Keratinocyte (primary cell): Measurements from ENCODE around the gene OSBPL8.

Experiments used
- EZH2 ChIP-seq: IDR thresholded peaks from one replicate; pipeline ENCODE4 v1.6.1; 2012; ENCODE audit warnings: inconsistent platforms, mild to moderate bottlenecking, low read length, moderate library complexity
- TF ChIP-seq, protein P1 (sequence below), 3 experiments: IDR thresholded peaks in 1 of 3; conservative IDR thresholded peaks in 1 of 3; optimal IDR thresholded peaks in 1 of 3; 2 replicates in 2 of 3; 3 replicates in 1 of 3; pipeline versions ENCODE3 to v1.5.1; 2011; ENCODE audit warnings: low read length in 3 of 3, mild to moderate bottlenecking in 3 of 3, moderate library complexity in 2 of 3, control low read depth in 1 of 3, inconsistent platforms in 1 of 3; ENCODE audit not compliant: insufficient read depth in 2 of 3; ENCODE audit errors: extremely low read depth in 1 of 3

DNA sequence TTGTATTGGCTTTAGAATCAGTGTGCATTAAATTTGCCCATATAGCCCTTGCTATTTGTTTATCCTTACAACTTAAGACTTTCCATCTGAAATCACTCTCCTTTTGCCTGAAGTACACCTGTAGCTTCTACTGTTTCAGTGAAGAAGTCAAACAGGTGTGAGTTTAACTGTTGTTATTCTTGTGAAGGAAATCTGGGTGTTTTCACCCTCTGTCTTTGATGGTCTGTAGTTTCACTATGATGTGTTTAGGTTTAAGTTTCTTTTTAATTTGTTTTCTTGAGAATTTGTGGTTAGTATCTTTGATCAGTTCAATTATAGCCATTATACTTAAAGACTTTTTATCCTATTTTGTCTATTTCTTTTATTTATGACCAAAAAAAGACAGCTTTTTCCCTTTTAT is 142.5 kb downstream of the OSBPL8 start:
- TF ChIP-seq, protein P1, sequence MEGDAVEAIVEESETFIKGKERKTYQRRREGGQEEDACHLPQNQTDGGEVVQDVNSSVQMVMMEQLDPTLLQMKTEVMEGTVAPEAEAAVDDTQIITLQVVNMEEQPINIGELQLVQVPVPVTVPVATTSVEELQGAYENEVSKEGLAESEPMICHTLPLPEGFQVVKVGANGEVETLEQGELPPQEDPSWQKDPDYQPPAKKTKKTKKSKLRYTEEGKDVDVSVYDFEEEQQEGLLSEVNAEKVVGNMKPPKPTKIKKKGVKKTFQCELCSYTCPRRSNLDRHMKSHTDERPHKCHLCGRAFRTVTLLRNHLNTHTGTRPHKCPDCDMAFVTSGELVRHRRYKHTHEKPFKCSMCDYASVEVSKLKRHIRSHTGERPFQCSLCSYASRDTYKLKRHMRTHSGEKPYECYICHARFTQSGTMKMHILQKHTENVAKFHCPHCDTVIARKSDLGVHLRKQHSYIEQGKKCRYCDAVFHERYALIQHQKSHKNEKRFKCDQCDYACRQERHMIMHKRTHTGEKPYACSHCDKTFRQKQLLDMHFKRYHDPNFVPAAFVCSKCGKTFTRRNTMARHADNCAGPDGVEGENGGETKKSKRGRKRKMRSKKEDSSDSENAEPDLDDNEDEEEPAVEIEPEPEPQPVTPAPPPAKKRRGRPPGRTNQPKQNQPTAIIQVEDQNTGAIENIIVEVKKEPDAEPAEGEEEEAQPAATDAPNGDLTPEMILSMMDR (optimal IDR thresholded peaks at IDR 0.05 in 1 of 3, IDR thresholded peaks at IDR 0.05 in 1 of 3, conservative IDR thresholded peaks at IDR 0.05 in 1 of 3; ENCODE audit: extremely low read depth in 1 of 3, insufficient read depth in 2 of 3, low read length in 3 of 3) = no peak
- no peak for TF ChIP-seq EZH2
